K562 (cell line): ENCODE data around the gene MRPL55. TPM values are rescaled to one million over a fixed set of nuclear protein-coding genes. Genes with fewer than 3 reads are reported as not detected.
A peak's percentile ranks its signal among the peaks of the same experiment; 100 is the strongest.

ENCODE experiments used
- ATAC-seq: fragments of 200-7000 bp; cut with Tn5 transposase; 3 replicates; pipeline ENCODE4 v1.9.1; 2020; ENCODE audit warnings: moderate library complexity
- BruUV-seq: library from RNA; stranded (reverse); fragments of 400-500 nt; replicated peaks from 2 replicates; lab custom pipeline; 2021; lab: Mats Ljungman, UMichigan
- CTCF ChIA-PET: fragments of 300-600 bp; formaldehyde crosslinking; extraction: SDS; loops from one replicate; lab custom pipeline; 2021; ENCODE audit warnings: low intra/inter-chr PET ratio; lab: Yijun Ruan, JAX
- POLR2A ChIA-PET: fragments of 300-600, 350-650 bp; sonication (Branson Sonifier 250); formaldehyde crosslinking; extraction: SDS; loops from one replicate; lab custom pipeline; 2021; ENCODE audit warnings: antibody characterized with exemption, inconsistent platforms; lab: Yijun Ruan, JAX
- DNase-seq, 4 experiments: peaks; one replicate each; pipeline versions ENCODE4 v3.0.0 to v3.0.0-alpha.2; 2011 to 2018; ENCODE audit warnings: low spot score in 3 of 4, mixed read lengths in 3 of 4; ENCODE audit errors: extremely low read depth in 1 of 4
- FAIRE-seq: peaks from 2 replicates; lab custom pipeline; 2011; peaks lifted over from hg19 to GRCh38; lab: Jason Lieb, UNC
- H2AFZ ChIP-seq: 2 replicates; pipeline ENCODE4 v1.6.0; 2011; ENCODE audit warnings: low read depth, low read length, control low read depth, inconsistent platforms
- H3K27ac ChIP-seq: fragments of 200-600 bp; 3 replicates; pipeline ENCODE4 v1.8.0; 2011; ENCODE audit warnings: low read depth, mild to moderate bottlenecking, control low read depth, inconsistent platforms, low read length, moderate library complexity, mixed read lengths; ENCODE audit errors: extremely low read depth
- H3K27me3 ChIP-seq, 2 experiments: fragments of 300-600 bp in 1 of 2; 2 replicates in 1 of 2; 3 replicates in 1 of 2; pipeline versions ENCODE4 v1.6.0 to v1.8.0; 2011; ENCODE audit warnings: inconsistent platforms in 2 of 2, low read length in 2 of 2, mild to moderate bottlenecking in 1 of 2, mixed read lengths in 1 of 2, moderate library complexity in 1 of 2; ENCODE audit not compliant: control insufficient read depth in 2 of 2, insufficient read depth in 2 of 2
- H3K36me3 ChIP-seq: fragments of 300-600 bp; 3 replicates; pipeline ENCODE4 v1.8.0; 2011; ENCODE audit warnings: mild to moderate bottlenecking, low read length, inconsistent platforms; ENCODE audit not compliant: control insufficient read depth, insufficient read depth
- H3K4me1 ChIP-seq, 2 experiments: fragments of 200-600 bp in 1 of 2; replicated peaks in 1 of 2; 2 replicates in 1 of 2; 3 replicates in 1 of 2; pipeline versions ENCODE4 v1.5.1 to v1.8.0; 2011; ENCODE audit warnings: inconsistent platforms in 2 of 2, low read length in 2 of 2, mild to moderate bottlenecking in 1 of 2, mixed read lengths in 1 of 2, moderate library complexity in 1 of 2; ENCODE audit not compliant: control insufficient read depth in 2 of 2, insufficient read depth in 2 of 2
- H3K4me2 ChIP-seq: 2 replicates; pipeline ENCODE4 v1.6.1; 2011; ENCODE audit warnings: low read length, control low read depth, inconsistent platforms, mixed read lengths; ENCODE audit not compliant: insufficient read depth
- H3K4me3 ChIP-seq: fragments of 200-600 bp; sonication (generic), shearing (Covaris generic); 2 replicates; pipeline ENCODE4 v1.5.1; 2016; ENCODE audit warnings: control low read depth, inconsistent platforms
- H3K79me2 ChIP-seq: fragments of 200-600 bp; 3 replicates; pipeline ENCODE4 v1.8.0; 2011; ENCODE audit warnings: low read length, inconsistent platforms; ENCODE audit not compliant: control insufficient read depth, insufficient read depth
- H3K9ac ChIP-seq, 2 experiments: 2 replicates each; pipeline versions ENCODE4 v1.6.0 to v1.6.1; 2011; ENCODE audit warnings: low read depth in 2 of 2, low read length in 2 of 2, control low read depth in 1 of 2, inconsistent platforms in 1 of 2, mild to moderate bottlenecking in 1 of 2, mixed read lengths in 1 of 2; ENCODE audit not compliant: insufficient read depth in 1 of 2
- H3K9me1 ChIP-seq: one replicate; pipeline ENCODE4 v1.6.0; 2011; ENCODE audit warnings: inconsistent platforms, mild to moderate bottlenecking, low read length, moderate library complexity; ENCODE audit not compliant: control insufficient read depth, insufficient read depth
- H3K9me3 ChIP-seq: replicated peaks from 2 replicates; pipeline ENCODE4 v1.5.1; 2011; ENCODE audit warnings: low read depth, low read length, inconsistent platforms; ENCODE audit not compliant: control insufficient read depth, insufficient read depth
- H4K20me1 ChIP-seq: replicated peaks from 2 replicates; pipeline ENCODE4 v1.6.1; 2011; ENCODE audit warnings: low read length, inconsistent platforms, mixed read lengths; ENCODE audit not compliant: control insufficient read depth, insufficient read depth
- ETV6 ChIP-seq, 3 experiments: fragments of 150-350 bp in 1 of 3; sonication (generic) in 1 of 3; formaldehyde crosslinking in 1 of 3; IDR thresholded peaks; 2 replicates each; pipeline versions ENCODE4 v1.6.1 to v1.8.0; 2014 to 2022; ENCODE audit warnings: borderline replicate concordance in 2 of 3, low read depth in 2 of 3, antibody characterized with exemption in 1 of 3, low read length in 1 of 3, mild to moderate bottlenecking in 1 of 3, missing genetic modification reagents in 1 of 3
- FOXM1 ChIP-seq, 2 experiments: fragments of 450-650 bp in 1 of 2; sonication (generic) in 1 of 2; formaldehyde crosslinking in 1 of 2; IDR thresholded peaks; 2 replicates each; pipeline versions ENCODE4 v1.6.1 to v1.9.0; 2017 to 2022; ENCODE audit warnings: low read depth in 2 of 2, mild to moderate bottlenecking in 2 of 2, missing genetic modification reagents in 1 of 2, moderate library complexity in 1 of 2
- GTF2E2 ChIP-seq: fragments of 200-800 bp; sonication (Bioruptor generic); IDR thresholded peaks from 2 replicates; pipeline ENCODE4 v1.6.1; 2016; ENCODE audit warnings: missing genetic modification characterization, missing compliant biosample characterization
- NCOA2 ChIP-seq, 2 experiments: fragments of 450-650 bp; IDR thresholded peaks; 2 replicates each; pipeline ENCODE4 v1.6.1; 2018; ENCODE audit warnings: mild to moderate bottlenecking in 2 of 2, moderate library complexity in 1 of 2; ENCODE audit not compliant: partially characterized antibody in 2 of 2
- NFYB ChIP-seq: IDR thresholded peaks from 2 replicates; pipeline ENCODE4 v1.6.1; 2011; ENCODE audit warnings: mild to moderate bottlenecking, moderate library complexity; ENCODE audit not compliant: insufficient read length; ENCODE audit errors: extremely low read depth
- PHB ChIP-seq: fragments of 250-450 bp; sonication (Bioruptor Pico); IDR thresholded peaks from 2 replicates; pipeline ENCODE4 v1.5.0; 2021
- SPI1 ChIP-seq: IDR thresholded peaks from 2 replicates; pipeline ENCODE4 v1.6.1; 2011; ENCODE audit warnings: low read depth, low read length, control low read depth, borderline replicate concordance
- ZNF3 ChIP-seq: fragments of 250-450 bp; sonication (Bioruptor Pico); IDR thresholded peaks from 2 replicates; pipeline ENCODE4 v1.5.0; 2021; ENCODE audit warnings: mild to moderate bottlenecking, moderate library complexity
- ZNF384 ChIP-seq: IDR thresholded peaks from 2 replicates; pipeline ENCODE4 v1.6.1; 2012; ENCODE audit warnings: low read depth, low read length, improper control_type of control experiment
- WGBS: fragments of 100-300 bp; shearing (Covaris generic); methylation state at CpG from one replicate; pipeline ENCODE4 v1.1.6; 2016; ENCODE audit warnings: low coverage, mixed read lengths; ENCODE audit not compliant: insufficient coverage; ENCODE audit errors: missing lambda C conversion rate; 5-methylcytosine and 5-hydroxymethylcytosine counted together
- in situ Hi-C: fragments of 300-500 bp; cut with MboI; formaldehyde crosslinking; loops from 4 replicates; pipeline ENCODE4 v1.15.0; 2018; ENCODE audit warnings: inconsistent platforms, mixed read lengths
- intact Hi-C: fragments of 100-400 bp; cut with micrococcal nuclease; formaldehyde crosslinking; loops from 2 replicates; pipeline ENCODE4 v1.14.2; 2022
- polyA plus RNA-seq, 8 experiments: library from polyadenylated mRNA; depleted of rRNA in 4 of 8; stranded (reverse) in 5 of 8; unstranded in 3 of 8; fragments of >200 nt; fragmentation: Nextera tagmentation in 2 of 8; fragmentation: Illumina TruSeq in 1 of 8; extraction: Ambion mirVana in 2 of 8; extraction: Trizol in 1 of 8; gene quantifications; 2 replicates each; pipeline versions ENCODE4 v1.2.1 to v1.2.3, GENCODE V29; 2011 to 2014; ENCODE audit warnings: inconsistent platforms in 1 of 8, missing spikeins in 1 of 8
- total RNA-seq, 7 experiments: library from RNA; depleted of rRNA in 6 of 7; stranded (reverse); fragments of >200 nt in 6 of 7; fragmentation: Illumina TruSeq in 2 of 7; extraction: Trizol in 2 of 7; gene quantifications; 2 replicates each; pipeline versions ENCODE4 v1.2.1 to v1.2.3, GENCODE V29; 2011 to 2021; ENCODE audit warnings: low replicate concordance in 1 of 7
- TF ChIP-seq, protein P1 (sequence below), 2 experiments: fragments of 450-650 bp; IDR thresholded peaks; 2 replicates each; pipeline ENCODE4 v1.6.1; 2018; ENCODE audit warnings: mild to moderate bottlenecking in 2 of 2, low read depth in 1 of 2; ENCODE audit not compliant: partially characterized antibody in 2 of 2
- TF ChIP-seq, protein P2 (sequence below), 2 experiments: IDR thresholded peaks in 1 of 2; conservative IDR thresholded peaks in 1 of 2; 2 replicates each; pipeline ENCODE4 v1.6.1; 2016; ENCODE audit warnings: low read depth in 2 of 2, mild to moderate bottlenecking in 1 of 2, missing compliant biosample characterization in 1 of 2, missing genetic modification characterization in 1 of 2, moderate library complexity in 1 of 2

MRPL55 gene
- total and polyA plus RNA-seq, 9 of the 15 experiments (the other 6 are each of a cell fraction or from before 2014, with no cell fraction given): 34.9 to 228 (median 81.0) TPM

DNA sequence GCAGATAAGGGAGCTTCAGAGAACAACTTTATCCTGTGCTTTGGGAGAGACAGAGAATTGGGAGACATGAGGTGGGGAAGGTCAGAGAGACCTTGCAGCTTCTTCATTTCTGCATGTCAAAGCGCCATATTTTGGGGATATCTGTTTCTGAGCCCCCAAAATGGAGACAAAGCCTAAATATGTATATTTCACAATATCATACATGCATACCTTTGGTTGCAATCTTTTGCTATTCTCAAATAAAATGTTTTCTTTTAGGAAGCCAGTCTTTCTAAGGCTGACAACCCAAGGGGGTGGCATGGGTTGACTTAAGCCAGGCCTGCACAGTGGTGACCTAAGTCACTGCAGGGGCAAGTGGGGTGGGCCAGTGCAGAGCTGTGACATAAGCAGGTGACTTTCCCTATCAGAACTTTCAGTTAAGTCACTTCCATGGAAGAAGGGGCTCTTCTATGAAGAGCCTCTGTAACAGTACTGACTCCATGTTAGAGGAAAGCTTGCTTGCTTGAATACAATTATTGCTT, 13.9 kb upstream of the MRPL55 start (continued):
- TF ChIP-seq ETV6 (IDR thresholded peaks at IDR 0.05; ENCODE audit: borderline replicate concordance in 1 of 2, low read depth in 2 of 2, low read length in 1 of 2): no peak
- TF ChIP-seq ETV6 (CRISPR knock-in tag; IDR thresholded peaks at IDR 0.05; ENCODE audit: borderline replicate concordance): no peak

DNA sequence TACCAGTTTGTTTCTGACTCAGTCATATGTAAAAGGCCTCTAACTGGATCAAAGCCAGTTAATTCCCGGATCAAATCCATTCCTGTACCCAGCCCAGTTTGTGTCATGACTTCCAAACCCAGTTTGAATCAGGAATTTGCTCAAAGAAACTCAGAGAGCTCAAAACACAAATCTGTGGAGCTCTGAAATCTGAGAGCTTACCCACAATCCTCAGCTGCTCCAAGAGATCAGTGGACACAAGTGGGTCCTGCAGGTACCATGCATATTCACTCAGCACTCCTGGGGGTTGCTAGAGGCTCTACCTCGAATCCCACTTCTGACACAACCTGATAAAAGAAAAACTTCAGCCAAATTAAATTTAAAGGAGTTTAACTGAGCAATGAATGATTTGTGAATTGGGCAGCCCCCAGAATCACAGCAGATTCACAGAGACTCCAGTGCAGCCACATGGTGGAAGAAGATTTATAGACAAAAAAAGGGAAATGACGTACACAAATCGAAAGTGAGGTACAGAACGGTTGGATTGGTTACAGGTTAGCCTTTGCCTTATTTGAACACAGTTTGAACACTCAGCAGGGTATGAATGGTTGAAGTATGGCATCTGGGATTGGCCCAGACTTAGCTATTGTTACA, 11.9 kb upstream of the MRPL55 start:
- DNase-seq (no peak), ATAC-seq (peak; percentile 77), FAIRE-seq (no peak)
- peaks cover 0 to 3% of the 10 kb centered on the region in 2 experiments; a peak in 2 of 5 replicates for H3K4me1 ChIP-seq
- H3K9ac ChIP-seq: no peak overlapping the region
- H3K4me2 ChIP-seq: no peak overlapping the region
- ChIA-PET POLR2A (interaction anchor here (2.3 kb wide), 1 partner anchor 10 kb away, joined by 10 read pairs; no protein-coding TSS in a partner anchor), CTCF (no interaction called here)
- no peaks in the 10 kb centered on the region for H4K20me1 ChIP-seq
- no peaks in the 10 kb centered on the region for H3K27me3 ChIP-seq
- no TSS peak for BruUV-seq
- WGBS: 9% methylated on average over 5 of the region's 5 CpGs
- H3K4me3 ChIP-seq: no peak overlapping the region
- in situ Hi-C loops: no loop called here
- H2AFZ ChIP-seq: no peak overlapping the region
- H3K36me3 ChIP-seq: no peaks in the 10 kb centered on the region
- intact Hi-C loops: no loop called here
- H3K27ac ChIP-seq: no peak overlapping the region
- no peaks in the 10 kb centered on the region for H3K79me2 ChIP-seq
- no peaks in the 10 kb centered on the region for H3K9me3 ChIP-seq
- H3K9me1 ChIP-seq: no peaks in the 10 kb centered on the region
- no peak for TF ChIP-seq ZNF3
- peak; percentile 4 for TF ChIP-seq NFYB
- no peak for TF ChIP-seq ZNF384
- TF ChIP-seq FOXM1 (IDR thresholded peaks at IDR 0.05; ENCODE audit: low read depth): peak; percentile 62; the same call in 1 of the 2 replicates
- TF ChIP-seq FOXM1 (CRISPR knock-in tag; IDR thresholded peaks at IDR 0.05; ENCODE audit: low read depth): no peak
- TF ChIP-seq, protein P1, sequence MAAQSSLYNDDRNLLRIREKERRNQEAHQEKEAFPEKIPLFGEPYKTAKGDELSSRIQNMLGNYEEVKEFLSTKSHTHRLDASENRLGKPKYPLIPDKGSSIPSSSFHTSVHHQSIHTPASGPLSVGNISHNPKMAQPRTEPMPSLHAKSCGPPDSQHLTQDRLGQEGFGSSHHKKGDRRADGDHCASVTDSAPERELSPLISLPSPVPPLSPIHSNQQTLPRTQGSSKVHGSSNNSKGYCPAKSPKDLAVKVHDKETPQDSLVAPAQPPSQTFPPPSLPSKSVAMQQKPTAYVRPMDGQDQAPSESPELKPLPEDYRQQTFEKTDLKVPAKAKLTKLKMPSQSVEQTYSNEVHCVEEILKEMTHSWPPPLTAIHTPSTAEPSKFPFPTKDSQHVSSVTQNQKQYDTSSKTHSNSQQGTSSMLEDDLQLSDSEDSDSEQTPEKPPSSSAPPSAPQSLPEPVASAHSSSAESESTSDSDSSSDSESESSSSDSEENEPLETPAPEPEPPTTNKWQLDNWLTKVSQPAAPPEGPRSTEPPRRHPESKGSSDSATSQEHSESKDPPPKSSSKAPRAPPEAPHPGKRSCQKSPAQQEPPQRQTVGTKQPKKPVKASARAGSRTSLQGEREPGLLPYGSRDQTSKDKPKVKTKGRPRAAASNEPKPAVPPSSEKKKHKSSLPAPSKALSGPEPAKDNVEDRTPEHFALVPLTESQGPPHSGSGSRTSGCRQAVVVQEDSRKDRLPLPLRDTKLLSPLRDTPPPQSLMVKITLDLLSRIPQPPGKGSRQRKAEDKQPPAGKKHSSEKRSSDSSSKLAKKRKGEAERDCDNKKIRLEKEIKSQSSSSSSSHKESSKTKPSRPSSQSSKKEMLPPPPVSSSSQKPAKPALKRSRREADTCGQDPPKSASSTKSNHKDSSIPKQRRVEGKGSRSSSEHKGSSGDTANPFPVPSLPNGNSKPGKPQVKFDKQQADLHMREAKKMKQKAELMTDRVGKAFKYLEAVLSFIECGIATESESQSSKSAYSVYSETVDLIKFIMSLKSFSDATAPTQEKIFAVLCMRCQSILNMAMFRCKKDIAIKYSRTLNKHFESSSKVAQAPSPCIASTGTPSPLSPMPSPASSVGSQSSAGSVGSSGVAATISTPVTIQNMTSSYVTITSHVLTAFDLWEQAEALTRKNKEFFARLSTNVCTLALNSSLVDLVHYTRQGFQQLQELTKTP (IDR thresholded peaks at IDR 0.05; ENCODE audit: low read depth in 1 of 2, partially characterized antibody in 2 of 2): peak in 1 of 2 experiments; percentile 68
- TF ChIP-seq, protein P2, sequence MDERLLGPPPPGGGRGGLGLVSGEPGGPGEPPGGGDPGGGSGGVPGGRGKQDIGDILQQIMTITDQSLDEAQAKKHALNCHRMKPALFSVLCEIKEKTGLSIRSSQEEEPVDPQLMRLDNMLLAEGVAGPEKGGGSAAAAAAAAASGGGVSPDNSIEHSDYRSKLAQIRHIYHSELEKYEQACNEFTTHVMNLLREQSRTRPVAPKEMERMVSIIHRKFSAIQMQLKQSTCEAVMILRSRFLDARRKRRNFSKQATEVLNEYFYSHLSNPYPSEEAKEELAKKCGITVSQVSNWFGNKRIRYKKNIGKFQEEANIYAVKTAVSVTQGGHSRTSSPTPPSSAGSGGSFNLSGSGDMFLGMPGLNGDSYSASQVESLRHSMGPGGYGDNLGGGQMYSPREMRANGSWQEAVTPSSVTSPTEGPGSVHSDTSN (CRISPR knock-in tag; IDR thresholded peaks at IDR 0.05; ENCODE audit: low read depth): no peak
- TF ChIP-seq, protein P2 (tag; conservative IDR thresholded peaks at IDR 0.05; ENCODE audit: low read depth): peak; percentile 52
- 0 out of 2 replicates have a peak, but pooled peaks have one; percentile 6 for TF ChIP-seq SPI1
- TF ChIP-seq PHB (CRISPR knock-in tag): no peak
- no peak for TF ChIP-seq NCOA2 (IDR thresholded peaks at IDR 0.05; ENCODE audit: partially characterized antibody in 2 of 2)
- TF ChIP-seq GTF2E2 (tag): no peak
